Adrenal gland (tissue), 5 donors: ENCODE data around the gene HOXC9.

Experiments used
- POLR2A ChIP-seq, 2 donors: fragments of 450-650 bp; IDR thresholded peaks; one replicate each; pipeline ENCODE4 v1.6.1; 2017; ENCODE audit warnings: antibody characterized with exemption in 2 of 2, mild to moderate bottlenecking in 2 of 2, moderate library complexity in 1 of 2
- TF ChIP-seq, protein P1 (sequence below), 6 experiments: fragments of 450-650 bp in 4 of 6; fragments of 200-600 bp in 2 of 6; sonication (generic) in 1 of 6; IDR thresholded peaks; 1 replicate in 5 of 6; 2 replicates in 1 of 6; pipeline versions ENCODE4 v1.5.1 to v1.8.0; 2016 to 2021; ENCODE audit warnings: antibody characterized with exemption in 6 of 6, mild to moderate bottlenecking in 2 of 6, moderate library complexity in 1 of 6
- donor health status: DM: no; HTN: no; CAD: no.

DNA sequence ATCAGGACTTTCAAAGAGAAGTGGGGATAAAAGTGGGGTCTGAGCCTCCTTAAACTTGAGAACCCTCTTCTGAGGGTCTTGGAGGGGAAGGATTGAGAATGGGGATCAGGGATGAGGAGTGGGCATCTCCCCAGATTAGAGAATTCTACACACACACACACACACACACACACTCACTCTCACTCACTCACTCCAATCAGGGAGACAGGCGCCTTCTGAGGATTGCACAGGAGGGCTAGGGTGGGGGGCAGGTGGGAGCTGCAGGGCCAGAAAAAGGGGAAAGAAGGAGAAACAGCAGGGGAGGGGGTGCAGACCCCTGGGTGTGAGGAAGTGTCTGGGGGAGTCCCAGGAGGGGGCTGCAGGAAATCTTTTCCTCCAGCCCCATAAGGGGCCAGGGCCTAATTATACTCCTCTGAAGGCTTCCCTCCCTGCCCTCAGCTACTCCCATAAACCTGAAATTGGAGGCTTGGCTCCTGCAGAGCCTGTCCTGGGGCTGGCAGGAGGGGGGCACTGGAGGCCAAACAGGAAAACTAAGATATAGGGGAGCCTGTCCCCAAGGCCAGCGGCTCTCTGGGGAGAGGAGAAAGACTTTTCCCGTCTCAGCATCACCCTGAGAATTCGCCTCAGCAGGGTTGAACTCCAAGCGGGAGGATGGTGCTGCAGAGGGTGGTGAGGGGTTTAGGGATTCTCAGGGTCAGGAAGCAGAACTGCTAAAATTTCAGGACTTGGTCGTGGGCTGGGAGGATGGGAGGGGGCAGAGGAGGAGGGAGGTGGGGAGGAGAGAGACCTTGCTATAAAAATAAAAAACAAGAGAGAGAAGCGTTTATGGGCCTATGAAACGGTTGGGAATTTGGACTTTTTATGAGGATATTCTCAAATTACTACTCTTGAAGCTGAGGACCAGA is 1.6 kb downstream of the HOXC9 start:
- TF ChIP-seq, protein P1, sequence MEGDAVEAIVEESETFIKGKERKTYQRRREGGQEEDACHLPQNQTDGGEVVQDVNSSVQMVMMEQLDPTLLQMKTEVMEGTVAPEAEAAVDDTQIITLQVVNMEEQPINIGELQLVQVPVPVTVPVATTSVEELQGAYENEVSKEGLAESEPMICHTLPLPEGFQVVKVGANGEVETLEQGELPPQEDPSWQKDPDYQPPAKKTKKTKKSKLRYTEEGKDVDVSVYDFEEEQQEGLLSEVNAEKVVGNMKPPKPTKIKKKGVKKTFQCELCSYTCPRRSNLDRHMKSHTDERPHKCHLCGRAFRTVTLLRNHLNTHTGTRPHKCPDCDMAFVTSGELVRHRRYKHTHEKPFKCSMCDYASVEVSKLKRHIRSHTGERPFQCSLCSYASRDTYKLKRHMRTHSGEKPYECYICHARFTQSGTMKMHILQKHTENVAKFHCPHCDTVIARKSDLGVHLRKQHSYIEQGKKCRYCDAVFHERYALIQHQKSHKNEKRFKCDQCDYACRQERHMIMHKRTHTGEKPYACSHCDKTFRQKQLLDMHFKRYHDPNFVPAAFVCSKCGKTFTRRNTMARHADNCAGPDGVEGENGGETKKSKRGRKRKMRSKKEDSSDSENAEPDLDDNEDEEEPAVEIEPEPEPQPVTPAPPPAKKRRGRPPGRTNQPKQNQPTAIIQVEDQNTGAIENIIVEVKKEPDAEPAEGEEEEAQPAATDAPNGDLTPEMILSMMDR (IDR thresholded peaks at IDR 0.05), result no peak
- no peak for TF ChIP-seq POLR2A (IDR thresholded peaks at IDR 0.05)
